ENCODE measurements around the gene EXOC6.

Gene EXOC6

GRCh38 chr10:92848441-92849233 is at the start of gene EXOC6:
EXOC6 (plus strand) TSS chr10:92848520; CDS start chr10:92848534, 14 bp downstream.
- DNase-seq, result peak in 1 of 2 experiments; percentile 55

GRCh38 chr10:92799568-92799967 is 48.8 kb upstream of the EXOC6 start:
- no peak for DNase-seq

DNA sequence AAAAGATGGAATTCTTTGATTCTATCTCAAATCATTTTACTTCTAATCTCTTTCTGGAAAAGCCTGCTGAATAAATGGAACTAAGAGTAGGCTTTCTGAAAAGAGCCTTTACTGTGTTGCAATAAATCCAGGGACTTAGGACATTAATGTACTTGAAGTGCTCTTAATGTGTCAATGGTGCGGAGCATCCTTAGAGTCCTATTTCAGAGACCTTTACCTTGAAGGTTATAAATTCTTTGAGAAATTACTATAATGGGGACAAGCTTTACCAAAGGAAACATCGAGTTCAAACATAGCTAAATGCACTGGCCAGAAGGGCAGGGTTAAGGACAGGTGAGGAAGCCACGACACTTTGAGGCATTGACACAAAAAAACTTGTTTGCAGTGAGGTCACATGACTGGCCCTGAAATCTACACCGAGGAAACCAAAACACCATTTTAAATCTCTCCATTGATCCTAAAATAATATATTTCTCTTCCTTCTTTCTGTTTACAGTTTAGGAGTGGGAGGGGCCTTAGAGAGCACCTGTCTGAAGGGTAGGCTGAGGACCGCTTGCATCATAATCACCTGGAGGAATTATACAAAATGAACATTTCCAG is 48.1 kb upstream of the EXOC6 start:
- no peak for DNase-seq

- no peak for DNase-seq
Measured at GRCh38 chr10:92801978-92802872, 46.1 kb upstream of the EXOC6 start.

GRCh38 chr10:92809840-92810239 is 38.5 kb upstream of the EXOC6 start:
- no peak for DNase-seq

DNA sequence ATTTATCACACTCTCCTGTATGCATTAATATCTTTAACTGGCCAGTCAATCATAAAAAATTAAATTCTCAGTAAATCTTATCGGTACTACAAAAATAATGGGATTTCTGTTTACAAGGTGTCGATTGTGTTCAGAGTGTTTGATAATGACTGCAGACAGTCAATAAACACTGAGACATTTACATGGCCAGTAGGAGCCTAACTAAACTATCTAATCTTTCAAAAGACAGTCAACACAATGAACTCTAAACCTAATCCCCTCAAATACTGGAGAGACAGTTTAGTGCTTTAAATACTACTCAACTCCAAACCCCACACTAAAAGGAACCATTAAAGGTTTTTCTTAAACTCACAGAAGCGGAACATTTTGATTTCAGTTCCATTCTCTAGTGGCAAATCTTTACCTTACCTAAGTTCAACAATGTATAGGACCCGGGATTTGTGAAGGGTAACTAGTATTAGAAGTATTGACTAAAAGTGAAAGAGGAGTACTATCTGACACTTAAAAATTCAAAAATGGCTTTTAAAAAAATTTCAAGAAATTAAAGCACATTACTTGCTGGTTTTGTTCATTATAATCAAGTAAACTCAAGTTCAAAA is 37.3 kb upstream of the EXOC6 start:
- no peak for DNase-seq

- DNase-seq, result no peak
Measured at GRCh38 chr10:92811986-92812385, 36.3 kb upstream of the EXOC6 start.

DNA sequence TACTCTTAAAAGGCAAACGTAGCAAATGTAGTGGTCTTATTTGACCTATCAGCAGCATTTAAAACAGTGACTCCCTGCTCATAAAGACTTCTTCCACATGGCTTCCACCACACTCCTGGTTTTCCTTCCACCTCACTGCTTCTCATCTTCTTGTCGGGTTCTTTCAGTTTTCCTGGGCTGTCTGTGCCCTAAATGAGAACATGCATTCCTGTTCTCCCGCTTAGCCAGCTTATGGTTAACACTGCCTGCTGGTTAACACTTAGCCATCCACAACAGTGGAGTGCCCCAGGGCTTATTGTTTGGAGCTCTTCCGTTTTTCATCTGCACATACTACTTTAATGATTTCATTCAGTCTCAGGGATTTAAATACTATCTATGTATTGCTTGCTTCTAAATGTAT is 34.3 kb upstream of the EXOC6 start:
- no peak for DNase-seq

GRCh38 chr10:92814790-92815189 is 33.5 kb upstream of the EXOC6 start:
- no peak for DNase-seq

GRCh38 chr10:92816091-92816531 is 32.2 kb upstream of the EXOC6 start:
- no peak for DNase-seq

- no peak for DNase-seq
Measured at GRCh38 chr10:92822060-92822634, 26.2 kb upstream of the EXOC6 start.

DNA sequence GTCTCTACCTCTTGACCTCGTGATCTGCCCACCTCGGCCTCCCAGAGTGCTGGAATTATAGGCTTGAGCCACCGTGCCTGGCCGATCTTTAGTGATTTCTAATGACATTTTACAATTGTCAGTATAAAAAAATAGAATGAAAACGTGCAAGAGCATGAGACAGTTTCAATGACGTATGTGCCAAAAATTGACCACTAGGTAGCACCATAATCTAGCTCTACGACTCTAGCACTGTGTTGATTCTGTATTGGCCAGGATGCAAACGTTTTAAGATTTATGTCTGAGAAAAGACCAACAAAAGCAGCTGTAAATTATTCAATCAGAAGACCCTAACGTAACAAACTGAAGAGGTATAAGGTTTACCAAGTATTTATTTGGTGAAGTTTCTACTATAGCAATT is 25.4 kb upstream of the EXOC6 start:
- DNase-seq, result no peak

DNA sequence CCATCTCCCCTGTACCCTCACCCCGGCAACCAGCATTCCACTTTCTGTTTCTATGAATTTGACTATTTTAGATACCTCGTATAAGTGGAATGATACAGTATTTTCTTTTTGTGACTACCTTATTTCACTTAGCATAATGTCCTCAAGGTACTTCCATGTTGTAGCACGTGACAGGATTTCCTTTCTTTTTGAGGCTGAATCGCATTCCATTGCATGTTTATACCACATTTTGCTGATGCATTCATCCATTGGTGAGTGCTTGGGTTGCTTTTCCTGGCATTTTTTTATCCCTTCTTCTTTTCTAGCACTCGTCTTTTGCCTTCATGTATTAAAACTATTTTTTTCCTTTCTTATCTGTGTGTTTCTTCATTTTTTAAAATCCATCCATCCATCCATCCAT is 22.3 kb upstream of the EXOC6 start:
- DNase-seq, result no peak

DNA sequence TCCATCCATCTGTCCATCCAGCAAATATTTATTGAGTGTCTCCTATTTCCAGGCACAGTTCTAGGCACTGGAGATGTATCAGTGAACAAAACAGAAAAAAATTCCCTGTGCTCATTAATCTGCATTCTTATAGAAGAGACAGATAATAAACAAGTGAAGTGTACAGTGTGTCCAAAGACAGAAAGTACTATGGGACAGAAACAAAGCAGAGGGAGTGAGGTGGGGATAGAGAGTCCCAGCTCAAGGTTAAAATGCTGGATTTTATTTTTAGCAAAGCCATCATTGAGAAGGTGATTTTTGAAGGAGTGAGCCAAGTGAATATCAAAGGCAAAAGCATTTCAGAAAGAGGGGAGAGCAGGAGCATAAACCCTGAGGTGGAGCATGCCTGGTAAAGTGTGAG is 21.8 kb upstream of the EXOC6 start:
- no peak for DNase-seq

DNA sequence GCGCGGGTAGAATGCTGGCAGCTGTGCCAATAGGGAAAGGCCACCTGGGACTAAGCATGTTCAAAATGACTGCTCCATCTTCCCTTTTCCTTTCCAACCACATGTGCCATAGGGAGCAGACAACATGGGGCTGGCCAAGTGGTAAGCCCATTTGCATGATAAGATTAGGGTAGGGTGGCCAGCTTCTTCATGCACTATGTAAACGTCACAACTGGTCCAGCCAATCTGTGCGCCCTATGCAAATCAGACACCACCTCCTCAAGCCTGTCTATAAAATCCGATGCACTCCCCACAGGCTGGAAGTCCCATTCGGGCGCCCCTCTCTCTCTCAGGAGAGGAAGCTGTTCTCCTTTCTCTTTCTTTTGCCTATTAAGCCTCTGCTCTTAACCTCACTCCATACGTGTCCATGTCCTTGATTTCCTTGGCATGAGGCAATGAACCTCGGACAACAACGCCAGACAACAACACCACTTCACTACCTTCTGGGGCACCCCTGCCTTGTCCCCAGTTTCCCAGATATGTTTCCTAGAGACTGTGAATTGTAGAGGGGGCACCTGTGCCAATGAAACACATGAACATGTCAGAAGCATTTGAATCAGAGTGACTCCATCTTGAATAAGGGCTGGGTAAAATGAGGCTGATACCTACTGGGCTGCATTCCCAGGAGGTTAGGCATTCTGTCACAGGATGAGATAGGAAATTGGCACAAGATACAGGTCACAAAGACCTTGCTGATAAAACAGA is 19.1 kb upstream of the EXOC6 start:
- DNase-seq, result no peak

DNA sequence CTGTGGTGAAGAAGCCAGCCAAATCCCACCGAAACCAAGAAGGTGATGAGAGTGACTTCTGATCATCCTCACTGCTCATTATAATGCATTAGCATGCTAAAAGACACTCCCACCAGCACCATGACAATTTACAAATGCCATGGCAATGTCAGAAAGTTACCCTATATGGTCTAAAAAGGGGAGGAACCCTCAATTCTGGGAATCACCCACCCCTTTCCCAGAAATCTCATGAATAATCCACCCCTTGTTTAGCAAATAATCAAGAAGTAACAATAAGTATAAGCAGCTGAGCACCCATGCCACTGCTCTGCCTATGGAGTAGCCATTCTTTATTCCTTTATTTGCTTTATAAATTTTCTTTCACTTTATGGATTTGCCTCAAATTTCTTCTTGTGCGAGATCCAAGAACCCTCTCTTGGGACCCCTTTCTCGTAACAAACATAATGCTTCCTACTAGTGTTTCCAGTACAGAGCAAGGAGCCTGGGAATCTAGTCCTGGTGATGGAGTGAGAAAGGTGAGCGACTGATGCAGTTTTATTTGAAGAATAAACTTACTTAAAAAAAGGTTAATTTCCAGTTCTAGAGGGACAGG is 18.4 kb upstream of the EXOC6 start:
- no peak for DNase-seq

GRCh38 chr10:92830478-92831389 is 17.6 kb upstream of the EXOC6 start:
- no peak for DNase-seq

DNA sequence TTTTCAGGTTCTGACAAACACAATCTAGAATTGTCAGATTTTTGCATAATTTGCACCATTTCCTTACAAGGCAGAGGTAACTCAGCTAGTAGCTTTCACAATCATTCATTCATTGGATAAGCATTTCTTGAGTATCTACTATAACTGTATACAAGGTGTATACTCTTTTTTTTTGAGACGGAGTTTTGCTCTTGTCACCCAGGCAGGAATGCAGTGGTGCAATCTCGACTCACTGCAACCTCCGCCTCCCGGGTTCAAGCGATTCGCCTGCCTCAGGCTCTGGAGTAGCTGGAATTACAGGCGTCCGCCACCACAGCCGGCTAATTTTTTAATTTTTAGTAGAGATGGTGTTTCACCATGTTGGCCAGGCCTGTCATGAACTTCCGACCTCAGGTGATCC is 16.2 kb upstream of the EXOC6 start:
- DNase-seq, result no peak

DNA sequence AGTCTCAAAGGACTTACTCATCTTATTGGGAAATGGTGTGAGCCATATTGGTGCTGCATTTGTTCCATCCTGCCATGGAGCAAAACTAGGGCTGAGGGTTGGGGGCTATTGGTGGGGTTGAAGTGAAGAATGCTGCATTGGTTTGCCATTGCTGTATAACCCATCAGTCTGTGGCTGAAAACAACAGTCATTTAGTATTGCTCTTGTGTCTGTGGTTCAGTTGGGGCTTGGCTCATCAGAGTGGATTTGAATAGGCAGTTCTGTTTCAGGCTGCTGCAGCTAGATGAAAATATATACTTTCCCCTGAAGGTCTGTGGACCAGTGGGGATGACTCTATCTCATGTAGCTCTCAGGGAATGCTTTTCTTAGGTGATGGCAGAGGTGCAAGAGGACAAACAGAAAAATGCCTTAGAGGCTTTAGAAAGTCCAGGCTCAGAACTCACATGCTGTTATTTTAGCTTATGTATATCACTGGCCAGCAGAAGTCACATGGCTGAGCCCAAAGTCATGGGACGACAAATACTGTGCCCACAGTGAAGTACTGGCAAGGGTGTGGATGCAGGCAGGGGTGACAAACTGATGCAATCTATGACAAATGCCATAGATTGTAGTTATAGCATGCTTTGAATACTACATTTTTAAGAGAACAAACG is 15.2 kb upstream of the EXOC6 start:
- DNase-seq, result no peak

DNA sequence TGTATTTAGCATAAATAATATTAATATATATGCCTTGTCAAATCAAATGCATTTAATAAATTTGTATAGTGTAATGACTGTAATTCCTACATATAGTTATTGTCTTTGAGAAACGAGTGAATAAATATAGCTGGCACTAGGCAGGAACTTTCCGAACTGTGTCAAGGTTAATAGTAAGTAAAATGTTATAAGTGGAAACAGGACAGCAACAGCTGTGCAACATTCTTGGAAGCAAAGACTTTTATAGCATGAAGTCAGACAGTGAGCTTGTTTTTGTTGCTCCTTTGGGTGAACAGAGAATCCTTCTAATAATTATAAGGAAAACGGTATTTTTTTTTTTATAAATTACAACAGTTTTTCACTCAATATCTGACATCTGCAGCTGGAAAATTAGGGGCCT is 14.0 kb upstream of the EXOC6 start:
- no peak for DNase-seq

Measured in cerebellar nuclear complex (tissue), 1 donor.